ENCODE measurements around the gene APMAP. TPM values are rescaled to one million over a fixed set of nuclear protein-coding genes. Genes with fewer than 3 reads are reported as not detected.

APMAP gene
- total RNA-seq, 1 donor = 70.2 TPM

DNA sequence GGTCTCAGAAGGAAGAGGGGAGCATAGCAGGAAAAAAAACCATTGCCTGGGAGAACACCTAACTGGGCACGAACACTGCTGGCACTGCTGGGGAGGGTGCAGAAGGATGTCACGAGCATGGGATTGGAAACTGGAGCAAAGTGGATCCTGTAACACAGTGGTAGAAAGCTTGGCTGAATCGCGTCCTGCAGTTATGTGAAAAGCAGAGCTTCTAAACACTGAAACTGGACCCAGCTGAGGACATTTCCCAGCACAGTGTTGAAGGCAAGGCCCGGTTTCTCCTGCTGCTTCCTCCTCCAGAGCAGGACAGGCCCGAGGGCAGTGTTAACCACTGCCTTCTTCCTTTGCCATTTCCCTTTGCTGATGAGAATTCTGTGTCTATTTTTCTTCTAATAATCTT lies 6.7 kb downstream of the APMAP start:
- no peak for TF ChIP-seq CTCF (IDR thresholded peaks at IDR 0.05; ENCODE audit: extremely low read depth, low read depth, low read length)
- Histone ChIP-seq H4K20me1 (ENCODE audit: insufficient read depth, low read length) (peaks cover 31% of the 10 kb centered on the region), H3K79me2 (ENCODE audit: insufficient read depth, low read length) (peaks cover 71% of the 10 kb centered on the region), H3K9me3 (ENCODE audit: low read depth, low read length) (no peaks in the 10 kb centered on the region), H3K36me3 (ENCODE audit: insufficient read depth, low read length) (peaks cover 8% of the 10 kb centered on the region), H3K27ac (ENCODE audit: low read depth, low read length) (no peak overlapping the region), H3K4me3 (ENCODE audit: insufficient read depth, low read length) (no peak overlapping the region), H2AFZ (ENCODE audit: low read length) (no peak overlapping the region), H3K4me2 (ENCODE audit: insufficient read depth, low read length) (no peak overlapping the region), H3K4me1 (ENCODE audit: insufficient read depth, low read length) (peaks cover 4% of the 10 kb centered on the region), H3K27me3 (ENCODE audit: insufficient read depth, low read length) (no peaks in the 10 kb centered on the region)
- DNase-seq (ENCODE audit: insufficient read length, low spot score, missing footprints) = no peak

GRCh38 chr20:24984961-24985640 lies 7.5 kb downstream of the APMAP start:
- no peak for TF ChIP-seq CTCF (IDR thresholded peaks at IDR 0.05; ENCODE audit: extremely low read depth, low read depth, low read length)
- H3K79me2 ChIP-seq (ENCODE audit: insufficient read depth, low read length) = peaks cover 70% of the 10 kb centered on the region

DNA sequence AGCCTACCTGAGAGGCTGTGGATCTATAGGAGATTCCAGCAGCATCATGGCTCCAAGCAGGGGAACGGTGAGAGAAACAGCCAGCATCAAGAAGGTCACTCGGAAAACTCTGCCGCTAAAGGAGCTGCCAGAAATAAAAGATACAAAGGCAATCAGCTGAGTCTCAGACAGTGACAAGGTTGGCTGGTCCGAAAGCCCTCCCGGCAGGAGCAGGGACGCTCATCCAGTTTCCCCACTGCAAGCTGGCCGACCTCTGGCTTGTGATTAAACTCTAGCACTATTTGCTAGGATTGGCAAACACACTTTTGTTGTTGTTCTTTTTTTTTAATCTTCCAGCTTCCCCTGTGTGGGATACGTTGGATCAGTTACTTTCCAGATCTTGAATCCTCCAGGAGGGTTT lies 8.7 kb downstream of the APMAP start:
- TF ChIP-seq CTCF (IDR thresholded peaks at IDR 0.05; ENCODE audit: extremely low read depth, low read depth, low read length) = no peak
- Histone ChIP-seq H3K27me3 (ENCODE audit: insufficient read depth, low read length) (no peaks in the 10 kb centered on the region), H3K79me2 (ENCODE audit: insufficient read depth, low read length) (peaks cover 67% of the 10 kb centered on the region), H3K4me1 (ENCODE audit: insufficient read depth, low read length) (peaks cover 4% of the 10 kb centered on the region), H3K36me3 (ENCODE audit: insufficient read depth, low read length) (peaks cover 18% of the 10 kb centered on the region), H3K9me3 (ENCODE audit: low read depth, low read length) (no peaks in the 10 kb centered on the region), H3K4me3 (ENCODE audit: insufficient read depth, low read length) (no peak overlapping the region), H3K4me2 (ENCODE audit: insufficient read depth, low read length) (no peak overlapping the region), H3K27ac (ENCODE audit: low read depth, low read length) (no peak overlapping the region), H4K20me1 (ENCODE audit: insufficient read depth, low read length) (peaks cover 45% of the 10 kb centered on the region), H2AFZ (ENCODE audit: low read length) (no peak overlapping the region)
- no peak for DNase-seq (ENCODE audit: insufficient read length, low spot score, missing footprints)

More at GRCh38 chr20:24984961-24985640, 7.5 kb downstream of the APMAP start:
- H3K9me3 ChIP-seq (ENCODE audit: low read depth, low read length) = no peaks in the 10 kb centered on the region
- no peak overlapping the region for H3K4me3 ChIP-seq (ENCODE audit: insufficient read depth, low read length)
- H3K27me3 ChIP-seq (ENCODE audit: insufficient read depth, low read length) = no peaks in the 10 kb centered on the region
- no peak overlapping the region for H3K4me2 ChIP-seq (ENCODE audit: insufficient read depth, low read length)
- H3K27ac ChIP-seq (ENCODE audit: low read depth, low read length) = no peak overlapping the region
- DNase-seq (ENCODE audit: insufficient read length, low spot score, missing footprints) = no peak
- no peak overlapping the region for H2AFZ ChIP-seq (ENCODE audit: low read length)
- peaks cover 15% of the 10 kb centered on the region for H3K36me3 ChIP-seq (ENCODE audit: insufficient read depth, low read length)
- peaks cover 4% of the 10 kb centered on the region for H3K4me1 ChIP-seq (ENCODE audit: insufficient read depth, low read length)
- H4K20me1 ChIP-seq (ENCODE audit: insufficient read depth, low read length) = peaks cover 35% of the 10 kb centered on the region

DNA sequence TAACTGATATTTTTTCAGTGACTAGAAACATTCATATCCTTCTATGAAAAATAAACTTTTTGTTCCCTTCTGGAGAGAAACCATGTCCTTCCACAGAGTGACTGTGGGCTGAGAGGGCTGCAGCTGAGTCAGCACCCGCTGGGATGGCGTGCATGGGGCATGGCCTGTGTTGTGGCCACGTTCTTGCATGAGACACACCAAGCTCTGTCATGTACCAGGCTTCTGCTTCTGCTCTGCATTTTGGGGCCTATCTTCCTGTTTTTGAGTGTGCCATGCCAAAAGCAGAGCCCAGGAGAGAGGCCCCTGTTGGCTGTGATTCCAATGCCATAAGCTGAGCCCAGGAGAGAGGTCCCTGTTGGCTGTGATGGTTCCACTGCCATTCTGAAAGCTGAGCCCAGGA lies 10.8 kb downstream of the APMAP start:
- no peak overlapping the region for H3K4me2 ChIP-seq (ENCODE audit: insufficient read depth, low read length)
- no peak for DNase-seq (ENCODE audit: insufficient read length, low spot score, missing footprints)

More for the DNA sequence above, 10.8 kb downstream of the APMAP start:
- Histone ChIP-seq H3K36me3 (ENCODE audit: insufficient read depth, low read length) (peaks cover 21% of the 10 kb centered on the region), H3K27ac (ENCODE audit: low read depth, low read length) (peak overlapping the region; percentile 13), H3K27me3 (ENCODE audit: insufficient read depth, low read length) (no peaks in the 10 kb centered on the region), H3K79me2 (ENCODE audit: insufficient read depth, low read length) (peaks cover 50% of the 10 kb centered on the region), H3K9me3 (ENCODE audit: low read depth, low read length) (no peaks in the 10 kb centered on the region), H4K20me1 (ENCODE audit: insufficient read depth, low read length) (peaks cover 38% of the 10 kb centered on the region), H3K4me3 (ENCODE audit: insufficient read depth, low read length) (no peak overlapping the region), H3K4me1 (ENCODE audit: insufficient read depth, low read length) (peaks cover 4% of the 10 kb centered on the region), H2AFZ (ENCODE audit: low read length) (no peak overlapping the region)
- no peak for TF ChIP-seq CTCF (IDR thresholded peaks at IDR 0.05; ENCODE audit: extremely low read depth, low read depth, low read length)

Data from osteoblast (primary cell).